Brain microvascular endothelial cell (primary cell): ENCODE results near the gene ABCF3.

ENCODE experiments used
- DNase-seq: peaks from one replicate; pipeline ENCODE4 v3.0.0-alpha.2; 2020
- H3K27ac ChIP-seq: fragments of 250-450 bp; sonication (Bioruptor Pico); 2 replicates; pipeline ENCODE4 v1.5.1; 2020; ENCODE audit warnings: mild to moderate bottlenecking, moderate library complexity
- H3K27me3 ChIP-seq: fragments of 250-450 bp; sonication (Bioruptor Pico); replicated peaks from 2 replicates; pipeline ENCODE4 v1.5.1; 2020; ENCODE audit warnings: mild to moderate bottlenecking
- H3K36me3 ChIP-seq: fragments of 250-450 bp; sonication (Bioruptor Pico); replicated peaks from 2 replicates; pipeline ENCODE4 v1.5.1; 2020; ENCODE audit warnings: mild to moderate bottlenecking
- H3K4me3 ChIP-seq: 2 replicates; pipeline ENCODE4 v1.5.1; 2011; ENCODE audit warnings: low read depth, mild to moderate bottlenecking, control low read depth, low read length, moderate library complexity
- CTCF ChIP-seq: IDR thresholded peaks from 2 replicates; pipeline ENCODE4 v1.5.1; 2011; ENCODE audit warnings: low read depth, mild to moderate bottlenecking, moderate library complexity, low read length, control low read depth, inconsistent platforms; ENCODE audit errors: missing control alignments
- in situ Hi-C: cut with HindIII; loops from 2 replicates; pipeline ENCODE4 v1.10.0; 2017; ENCODE audit warnings: low sequenced_read_pairs, low pct_ligation_motif_present

The ABCF3 gene

DNA sequence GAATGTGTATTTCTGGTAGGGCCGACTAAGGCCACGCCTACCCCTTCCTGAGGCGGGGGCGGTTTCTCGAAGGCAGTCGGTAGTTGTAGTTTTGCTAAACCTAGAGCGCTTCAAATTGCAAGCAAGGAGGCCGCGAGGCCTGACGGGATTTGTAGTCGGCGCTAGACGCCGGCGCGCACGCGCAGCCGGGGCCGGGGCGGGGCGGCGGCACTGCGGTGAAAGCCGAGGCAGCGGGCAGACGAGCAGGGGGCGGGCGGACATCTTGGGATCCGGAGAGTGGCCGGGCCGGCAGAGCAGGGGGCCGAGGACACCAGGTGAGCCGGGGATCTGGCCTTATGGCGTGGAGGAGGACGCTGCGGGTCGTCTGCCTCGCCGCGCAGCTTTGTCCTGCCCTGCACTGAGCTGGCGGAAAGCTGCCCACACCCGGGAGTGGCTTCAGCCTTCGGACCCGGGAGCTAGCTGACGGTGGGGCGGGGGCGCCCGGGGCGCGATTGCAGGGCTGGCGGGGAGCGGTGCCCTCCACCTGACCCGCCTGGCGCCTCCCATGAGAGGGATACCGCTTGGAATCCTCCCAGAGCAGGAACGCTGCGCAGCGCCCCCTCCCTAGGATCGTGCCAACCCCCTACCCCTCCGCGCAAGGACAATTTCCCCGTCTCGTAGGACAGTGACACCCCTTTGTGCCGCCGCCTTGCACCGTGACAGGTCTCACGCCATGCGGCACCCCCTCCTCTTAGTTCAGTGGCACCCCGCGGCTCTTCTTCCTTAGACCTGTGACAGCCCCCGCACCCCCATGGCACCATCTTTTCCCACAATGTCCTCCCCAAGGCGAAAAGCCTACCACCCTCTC lies 11.1 kb upstream of the ABCF3 start, which contains the start of gene AP2M1:
Gene AP2M1 (plus strand): TSS at position 210 of the 847 bp plus-strand sequence. CDS start 2,139 bp downstream, outside the sequence.
- no peaks in the 10 kb centered on the region for H3K27me3 ChIP-seq
- TF ChIP-seq CTCF, result peak; percentile 10
- peak within 1 kb of the TSS; percentile 96 for H3K27ac ChIP-seq
- H3K4me3 ChIP-seq, result peak within 1 kb of the TSS; percentile 99
- H3K36me3 ChIP-seq, result peaks cover 52% of the 10 kb centered on the region
- peak; percentile 99 for DNase-seq
- in situ Hi-C loops, result no loop called here

DNA sequence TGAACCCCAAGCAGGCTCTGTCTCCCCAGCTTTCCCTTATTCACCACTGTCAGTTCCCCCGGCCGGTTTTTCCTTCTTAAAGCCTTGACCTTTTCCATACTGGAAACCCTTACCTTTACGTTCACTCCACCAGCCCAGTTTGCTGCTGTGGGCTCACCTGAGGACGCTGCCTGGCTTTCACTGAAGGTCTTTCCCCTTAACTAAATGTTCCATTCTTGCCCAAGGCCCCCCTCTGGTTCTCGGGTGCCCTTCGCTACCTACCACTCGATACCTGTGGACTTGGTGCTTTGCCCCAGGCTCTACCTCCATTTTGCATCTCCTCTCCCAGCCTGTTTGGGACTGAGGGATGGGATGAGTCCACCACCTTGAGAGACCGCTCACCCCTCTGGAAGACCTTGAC lies 10.5 kb upstream of the ABCF3 start:
- in situ Hi-C loops, result no loop called here
- H3K36me3 ChIP-seq, result peaks cover 52% of the 10 kb centered on the region
- H3K27me3 ChIP-seq, result no peaks in the 10 kb centered on the region
- no peak for DNase-seq
- TF ChIP-seq CTCF, result no peak
- peak overlapping the region; percentile 96 for H3K27ac ChIP-seq
- peak overlapping the region; percentile 99 for H3K4me3 ChIP-seq

DNA sequence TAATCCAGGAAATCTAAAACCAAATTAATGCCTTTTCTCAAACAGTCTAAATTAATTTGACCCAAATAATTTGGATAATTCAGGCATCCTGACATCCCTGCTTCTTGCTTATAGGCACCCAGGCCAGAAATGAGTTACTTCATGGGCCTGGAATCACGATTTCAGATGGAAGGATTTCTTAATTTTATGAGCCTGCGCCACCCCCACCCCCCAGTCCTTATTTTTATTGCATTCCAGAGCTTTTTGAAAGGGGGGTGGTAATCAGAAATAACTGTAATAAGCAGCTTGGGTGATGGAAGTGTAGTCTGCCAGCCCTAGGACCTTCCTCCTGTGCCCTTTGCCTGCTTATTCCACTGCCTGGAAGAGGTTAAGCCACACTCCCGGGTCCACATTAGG lies 10.0 kb upstream of the ABCF3 start:
- H3K36me3 ChIP-seq, result peaks cover 52% of the 10 kb centered on the region

DNA sequence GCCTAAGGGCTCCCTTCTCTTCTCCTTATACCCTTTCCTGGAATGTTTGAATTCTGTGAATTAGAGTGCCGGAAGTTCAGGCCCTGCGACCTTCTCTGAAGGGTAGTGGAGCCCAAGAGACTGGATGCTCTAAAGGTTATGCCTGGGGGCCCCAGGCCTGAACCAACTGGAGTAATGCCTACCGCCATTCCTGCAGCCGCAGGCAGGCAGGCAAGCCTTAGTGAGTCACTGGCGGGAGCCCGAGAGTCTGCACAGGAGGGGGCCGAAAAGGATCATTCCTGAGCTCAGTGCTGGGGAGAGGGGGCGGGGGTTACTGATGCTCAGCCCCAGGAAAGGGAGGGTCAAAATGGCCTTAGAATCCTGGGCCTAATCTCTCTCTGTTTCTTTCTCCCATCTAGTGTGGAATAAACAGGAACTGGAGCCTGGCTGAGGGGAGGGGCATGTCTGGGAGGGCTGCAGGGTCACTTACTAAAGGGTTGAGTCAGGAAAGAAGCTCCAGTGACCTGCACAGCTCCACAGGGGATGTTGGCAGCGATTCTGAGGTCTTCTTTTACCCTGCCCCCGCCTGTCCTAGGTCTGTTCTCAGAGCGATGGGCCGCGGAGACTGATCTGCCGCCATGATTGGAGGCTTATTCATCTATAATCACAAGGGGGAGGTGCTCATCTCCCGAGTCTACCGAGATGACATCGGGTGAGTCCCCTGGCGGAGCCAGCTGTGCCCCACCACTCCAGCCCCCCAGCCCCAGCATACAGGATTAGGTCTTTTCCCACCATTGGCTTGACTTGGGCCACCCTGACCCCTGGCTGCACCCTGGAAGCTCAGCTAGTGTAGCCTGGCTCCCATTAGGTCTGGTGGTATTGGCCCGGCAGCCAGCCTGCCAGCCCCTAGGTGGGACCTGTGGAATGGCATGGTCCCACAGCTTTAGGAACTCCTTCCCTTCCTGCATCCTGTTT lies 9.3 kb upstream of the ABCF3 start:
- peak; percentile 17 for TF ChIP-seq CTCF
- Histone ChIP-seq H3K36me3 (peaks cover 54% of the 10 kb centered on the region), H3K27ac (peak overlapping the region; percentile 96), H3K27me3 (no peaks in the 10 kb centered on the region), H3K4me3 (peak overlapping the region; percentile 99)
- in situ Hi-C loops, result no loop called here
- DNase-seq, result peak; percentile 97

More for the DNA sequence above, 10.0 kb upstream of the ABCF3 start:
- no peak for DNase-seq
- in situ Hi-C loops, result no loop called here
- H3K27ac ChIP-seq, result peak overlapping the region; percentile 96
- H3K4me3 ChIP-seq, result peak overlapping the region; percentile 99
- H3K27me3 ChIP-seq, result no peaks in the 10 kb centered on the region
- TF ChIP-seq CTCF, result no peak

DNA sequence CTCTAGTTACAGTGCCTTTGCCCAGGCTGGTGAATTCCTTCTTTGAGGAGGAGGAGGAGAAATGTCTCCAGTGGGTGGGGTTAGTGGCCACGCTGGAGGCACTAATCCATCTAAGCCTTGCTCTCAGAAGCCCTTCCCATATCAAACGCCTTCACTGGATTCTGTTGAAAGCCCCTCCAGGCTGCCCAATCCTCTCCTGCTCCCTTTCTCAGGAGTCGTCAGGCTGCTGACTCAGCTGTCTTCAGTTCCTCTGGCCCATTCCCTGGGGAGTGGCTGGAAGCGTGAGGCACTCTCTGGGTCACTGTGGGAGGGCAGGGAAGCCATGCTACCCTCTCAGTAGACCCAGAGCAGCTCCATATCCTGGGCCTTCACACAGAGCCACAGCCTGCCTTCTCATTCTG lies 8.7 kb upstream of the ABCF3 start:
- TF ChIP-seq CTCF, result no peak
- peak overlapping the region; percentile 96 for H3K27ac ChIP-seq
- in situ Hi-C loops, result no loop called here
- DNase-seq, result peak; percentile 48
- peaks cover 54% of the 10 kb centered on the region for H3K36me3 ChIP-seq
- H3K4me3 ChIP-seq, result peak overlapping the region; percentile 99
- no peaks in the 10 kb centered on the region for H3K27me3 ChIP-seq
